ENCODE measurements around the gene FAM50B. TPM values are rescaled to one million over a fixed set of nuclear protein-coding genes. Genes with fewer than 3 reads are reported as not detected.

FAM50B gene
- total RNA-seq, 1 experiment from 2014 or later: 3.3 TPM

- no CpG with 5 or more reads among the region's 14 CpGs for WGBS (ENCODE audit: extremely low coverage, insufficient read length, low lambda C conversion rate)
- no peak overlapping the region for H3K4me3 Mint-ChIP-seq
- Histone ChIP-seq H2BK15ac (ENCODE audit: low read depth, low read length) (no peak overlapping the region), H3K23ac (ENCODE audit: insufficient read length, low read depth, low read length) (no peak overlapping the region), H4K91ac (ENCODE audit: insufficient read length, low read depth, low read length) (no peak overlapping the region), H2BK20ac (ENCODE audit: low read depth, low read length, poor library complexity, severe bottlenecking) (no peak overlapping the region), H4K8ac (replicated peaks; ENCODE audit: insufficient read length, low read depth, low read length) (no peak overlapping the region), H3K23me2 (ENCODE audit: insufficient read length, low read depth, low read length, poor library complexity, severe bottlenecking) (no peaks in the 10 kb centered on the region), H2BK12ac (ENCODE audit: insufficient read length, low read depth, low read length) (no peak overlapping the region), H3K9me3 (ENCODE audit: control insufficient read depth, low read depth, low read length) (no peaks in the 10 kb centered on the region), H4K5ac (ENCODE audit: insufficient read length, low read depth, low read length) (no peak overlapping the region), H3K56ac (ENCODE audit: insufficient read length, low read depth, low read length) (no peak overlapping the region), H2AFZ (ENCODE audit: low read length) (no peak overlapping the region), H3K14ac (ENCODE audit: insufficient read depth, low read length) (no peak overlapping the region), H3K27me3 (ENCODE audit: insufficient read depth, low read length) (no peaks in the 10 kb centered on the region), H3K79me1 (ENCODE audit: insufficient read depth, low read depth, low read length, poor library complexity, severe bottlenecking) (no peaks in the 10 kb centered on the region), H3K9ac (ENCODE audit: extremely low read depth, insufficient read length, low read length) (no peak overlapping the region), H2AK5ac (ENCODE audit: insufficient read length, low read length) (no peak overlapping the region), H3K79me2 (ENCODE audit: insufficient read depth, low read length) (no peaks in the 10 kb centered on the region), H4K20me1 (ENCODE audit: control insufficient read depth, insufficient read depth, insufficient read length) (no peaks in the 10 kb centered on the region), H3K4me1 (ENCODE audit: insufficient read depth, low read length) (peaks cover 3% of the 10 kb centered on the region; the same call in 1 of the 2 replicates), H3K27ac (ENCODE audit: insufficient read length, low read depth, low read length) (no peak overlapping the region), H2BK120ac (ENCODE audit: low read depth, low read length, poor library complexity, severe bottlenecking) (no peak overlapping the region), H2BK5ac (ENCODE audit: insufficient read length, low read length) (no peak overlapping the region), H3K18ac (ENCODE audit: insufficient read length, low read depth, low read length) (no peak overlapping the region), H3K4me2 (ENCODE audit: insufficient read depth, insufficient read length, low read length) (no peak overlapping the region), H3K4ac (ENCODE audit: low read depth, low read length) (no peak overlapping the region), H3T11ph (ENCODE audit: low read length) (no peak overlapping the region)
- no peak overlapping the region for H3K27ac Mint-ChIP-seq
- H3K9me3 Mint-ChIP-seq: 0 out of 5 replicates have a peak, but pooled peaks cover 0 to 2% of the 10 kb centered on the region in 2 experiments
- TF ChIP-seq, protein P1, sequence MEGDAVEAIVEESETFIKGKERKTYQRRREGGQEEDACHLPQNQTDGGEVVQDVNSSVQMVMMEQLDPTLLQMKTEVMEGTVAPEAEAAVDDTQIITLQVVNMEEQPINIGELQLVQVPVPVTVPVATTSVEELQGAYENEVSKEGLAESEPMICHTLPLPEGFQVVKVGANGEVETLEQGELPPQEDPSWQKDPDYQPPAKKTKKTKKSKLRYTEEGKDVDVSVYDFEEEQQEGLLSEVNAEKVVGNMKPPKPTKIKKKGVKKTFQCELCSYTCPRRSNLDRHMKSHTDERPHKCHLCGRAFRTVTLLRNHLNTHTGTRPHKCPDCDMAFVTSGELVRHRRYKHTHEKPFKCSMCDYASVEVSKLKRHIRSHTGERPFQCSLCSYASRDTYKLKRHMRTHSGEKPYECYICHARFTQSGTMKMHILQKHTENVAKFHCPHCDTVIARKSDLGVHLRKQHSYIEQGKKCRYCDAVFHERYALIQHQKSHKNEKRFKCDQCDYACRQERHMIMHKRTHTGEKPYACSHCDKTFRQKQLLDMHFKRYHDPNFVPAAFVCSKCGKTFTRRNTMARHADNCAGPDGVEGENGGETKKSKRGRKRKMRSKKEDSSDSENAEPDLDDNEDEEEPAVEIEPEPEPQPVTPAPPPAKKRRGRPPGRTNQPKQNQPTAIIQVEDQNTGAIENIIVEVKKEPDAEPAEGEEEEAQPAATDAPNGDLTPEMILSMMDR (conservative IDR thresholded peaks at IDR 0.05): no peak
- H3K36me3 Mint-ChIP-seq (ENCODE audit: insufficient read depth in 1 of 3, low read depth in 3 of 3): no peaks in the 10 kb centered on the region; a peak in 2 of 7 replicates
- H3K4me1 Mint-ChIP-seq: peaks cover 41 to 47% of the 10 kb centered on the region in 2 experiments
- H3K27me3 Mint-ChIP-seq (ENCODE audit: low read depth): peaks cover 21% of the 10 kb centered on the region
- DNase-seq: no peak
Measured at GRCh38 chr6:3822747-3823445, 26.3 kb upstream of the FAM50B start.
